Measurements from ENCODE around the gene MARK1. TPM values are rescaled to one million over a fixed set of nuclear protein-coding genes. Genes with fewer than 3 reads are reported as not detected.
A peak's percentile ranks its signal among the peaks of the same experiment; 100 is the strongest.

The MARK1 gene
- total RNA-seq, 1 experiment from 2014 or later: 7.5 TPM

- POLR2A ChIA-PET: interaction anchor here (0.7 to 1.7 kb wide), 7 partner anchors 11 to 237 kb away, joined by 3 to 10 read pairs (median 4); no protein-coding TSS in a partner anchor
- no TSS peak for BruUV-seq (replicated peaks)
- no peak overlapping the region for H3K27ac Mint-ChIP-seq (ENCODE audit: low read depth, unreplicated experiment)
- no peak overlapping the region for H3K4me3 Mint-ChIP-seq (ENCODE audit: unreplicated experiment)
- H3K9me3 Mint-ChIP-seq (ENCODE audit: unreplicated experiment): no peaks in the 10 kb centered on the region
- TF ChIP-seq, protein P1, sequence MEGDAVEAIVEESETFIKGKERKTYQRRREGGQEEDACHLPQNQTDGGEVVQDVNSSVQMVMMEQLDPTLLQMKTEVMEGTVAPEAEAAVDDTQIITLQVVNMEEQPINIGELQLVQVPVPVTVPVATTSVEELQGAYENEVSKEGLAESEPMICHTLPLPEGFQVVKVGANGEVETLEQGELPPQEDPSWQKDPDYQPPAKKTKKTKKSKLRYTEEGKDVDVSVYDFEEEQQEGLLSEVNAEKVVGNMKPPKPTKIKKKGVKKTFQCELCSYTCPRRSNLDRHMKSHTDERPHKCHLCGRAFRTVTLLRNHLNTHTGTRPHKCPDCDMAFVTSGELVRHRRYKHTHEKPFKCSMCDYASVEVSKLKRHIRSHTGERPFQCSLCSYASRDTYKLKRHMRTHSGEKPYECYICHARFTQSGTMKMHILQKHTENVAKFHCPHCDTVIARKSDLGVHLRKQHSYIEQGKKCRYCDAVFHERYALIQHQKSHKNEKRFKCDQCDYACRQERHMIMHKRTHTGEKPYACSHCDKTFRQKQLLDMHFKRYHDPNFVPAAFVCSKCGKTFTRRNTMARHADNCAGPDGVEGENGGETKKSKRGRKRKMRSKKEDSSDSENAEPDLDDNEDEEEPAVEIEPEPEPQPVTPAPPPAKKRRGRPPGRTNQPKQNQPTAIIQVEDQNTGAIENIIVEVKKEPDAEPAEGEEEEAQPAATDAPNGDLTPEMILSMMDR (IDR thresholded peaks at IDR 0.05; ENCODE audit: unreplicated experiment): no peak
- peaks cover 5% of the 10 kb centered on the region for H3K36me3 Mint-ChIP-seq (ENCODE audit: insufficient read depth, unreplicated experiment)
- H3K4me1 Mint-ChIP-seq (ENCODE audit: insufficient read depth, unreplicated experiment): peaks cover 25% of the 10 kb centered on the region
- no peaks in the 10 kb centered on the region for H3K27me3 Mint-ChIP-seq (ENCODE audit: insufficient read depth, unreplicated experiment)
- DNase-seq (ENCODE audit: unreplicated experiment): no peak
- CTCF ChIA-PET: interaction anchor here (0.7 to 2.0 kb wide), 7 partner anchors 8 to 295 kb away, joined by 3 to 7 read pairs (median 3); no protein-coding TSS in a partner anchor
- intact Hi-C loops (cut with micrococcal nuclease): no loop called here
Observed at GRCh38 chr1:220514256-220514655, 13.7 kb upstream of the MARK1 start.

- Mint-ChIP-seq H3K9me3 (ENCODE audit: unreplicated experiment) (no peaks in the 10 kb centered on the region), H3K27ac (ENCODE audit: low read depth, unreplicated experiment) (no peak overlapping the region), H3K4me1 (ENCODE audit: insufficient read depth, unreplicated experiment) (peaks cover 23% of the 10 kb centered on the region), H3K36me3 (ENCODE audit: insufficient read depth, unreplicated experiment) (peaks cover 3% of the 10 kb centered on the region), H3K27me3 (ENCODE audit: insufficient read depth, unreplicated experiment) (no peaks in the 10 kb centered on the region), H3K4me3 (ENCODE audit: unreplicated experiment) (no peak overlapping the region)
- CTCF ChIA-PET: interaction anchor here (0.9 to 1.9 kb wide), 3 partner anchors 10 to 226 kb away, joined by 3 to 16 read pairs (median 4); no protein-coding TSS in a partner anchor
- TF ChIP-seq, protein P1 (IDR thresholded peaks at IDR 0.05; ENCODE audit: unreplicated experiment): no peak
- BruUV-seq (replicated peaks): no TSS peak
- POLR2A ChIA-PET: interaction anchor here (0.6 to 3.7 kb wide), 13 partner anchors 11 to 216 kb away, joined by 3 to 21 read pairs (median 3); partner anchors contain the start of gene MARK1
- intact Hi-C loops (cut with micrococcal nuclease): no loop called here
- DNase-seq (ENCODE audit: unreplicated experiment): peak; percentile 19
Observed at GRCh38 chr1:220516014-220516721, 11.8 kb upstream of the MARK1 start.

GRCh38 chr1:220516722-220517042, 11.3 kb upstream of the MARK1 start:
- H3K9me3 Mint-ChIP-seq (ENCODE audit: unreplicated experiment): no peaks in the 10 kb centered on the region
- ChIA-PET POLR2A (interaction anchor here (0.6 to 3.7 kb wide), 9 partner anchors 10 to 180 kb away, joined by 3 to 21 read pairs (median 3); partner anchors contain the start of gene MARK1), CTCF (interaction anchor here (1.1 to 1.9 kb wide), 3 partner anchors 9 to 226 kb away, joined by 4 to 16 read pairs (median 7); no protein-coding TSS in a partner anchor)
- no peak overlapping the region for H3K27ac Mint-ChIP-seq (ENCODE audit: low read depth, unreplicated experiment)
- H3K4me1 Mint-ChIP-seq (ENCODE audit: insufficient read depth, unreplicated experiment): peaks cover 18% of the 10 kb centered on the region
- intact Hi-C loops (cut with micrococcal nuclease): no loop called here
- H3K36me3 Mint-ChIP-seq (ENCODE audit: insufficient read depth, unreplicated experiment): no peaks in the 10 kb centered on the region
- TF ChIP-seq, protein P1 (IDR thresholded peaks at IDR 0.05; ENCODE audit: unreplicated experiment): no peak
- H3K27me3 Mint-ChIP-seq (ENCODE audit: insufficient read depth, unreplicated experiment): no peaks in the 10 kb centered on the region
- DNase-seq (ENCODE audit: unreplicated experiment): no peak
- H3K4me3 Mint-ChIP-seq (ENCODE audit: unreplicated experiment): no peak overlapping the region
- BruUV-seq (replicated peaks): no TSS peak

- no TSS peak for BruUV-seq (replicated peaks)
- intact Hi-C loops (cut with micrococcal nuclease): loop anchor here (10.0 kb wide), 1 partner anchor 307 kb away; no protein-coding TSS in a partner anchor
- ChIA-PET CTCF (interaction anchor here (0.7 to 1.8 kb wide), 6 partner anchors 7 to 241 kb away, joined by 3 to 7 read pairs (median 4); no protein-coding TSS in a partner anchor), POLR2A (interaction anchor here (0.6 to 1.3 kb wide), 7 partner anchors 13 to 867 kb away, joined by 3 to 4 read pairs (median 3); no protein-coding TSS in a partner anchor)
- TF ChIP-seq, protein P1 (IDR thresholded peaks at IDR 0.05; ENCODE audit: unreplicated experiment): no peak
- Mint-ChIP-seq H3K36me3 (ENCODE audit: insufficient read depth, unreplicated experiment) (no peaks in the 10 kb centered on the region), H3K9me3 (ENCODE audit: unreplicated experiment) (no peaks in the 10 kb centered on the region), H3K27ac (ENCODE audit: low read depth, unreplicated experiment) (no peak overlapping the region), H3K4me1 (ENCODE audit: insufficient read depth, unreplicated experiment) (peaks cover under 1% of the 10 kb centered on the region), H3K4me3 (ENCODE audit: unreplicated experiment) (no peak overlapping the region), H3K27me3 (ENCODE audit: insufficient read depth, unreplicated experiment) (no peaks in the 10 kb centered on the region)
- no peak for DNase-seq (ENCODE audit: unreplicated experiment)
Observed at GRCh38 chr1:220521778-220522177, 6.2 kb upstream of the MARK1 start.

Data from MCF 10A (cell line).